ENCODE data around the gene FOXP1.

Gene FOXP1

GRCh38 chr3:71083726-71084131, 499.8 kb downstream of the FOXP1 start:
- no peak for DNase-seq

- no peak for DNase-seq
These were observed 500.7 kb downstream of the FOXP1 start for GRCh38 chr3:71082833-71083232.

GRCh38 chr3:71080517-71081083, 502.9 kb downstream of the FOXP1 start:
- DNase-seq = no peak

- no peak for DNase-seq
These were observed 504.6 kb downstream of the FOXP1 start for GRCh38 chr3:71078723-71079525.

- DNase-seq = no peak
These were observed 505.3 kb downstream of the FOXP1 start for GRCh38 chr3:71078199-71078598.

GRCh38 chr3:71077070-71077469, 506.5 kb downstream of the FOXP1 start:
- no peak for DNase-seq

- DNase-seq = no peak
These were observed 507.0 kb downstream of the FOXP1 start for GRCh38 chr3:71076361-71077002.

GRCh38 chr3:71075494-71075893, 508.0 kb downstream of the FOXP1 start:
- DNase-seq = no peak

GRCh38 chr3:71074423-71074822, 509.1 kb downstream of the FOXP1 start:
- no peak for DNase-seq

GRCh38 chr3:71072986-71073385, 510.5 kb downstream of the FOXP1 start:
- no peak for DNase-seq

- DNase-seq = no peak
These were observed 511.2 kb downstream of the FOXP1 start for GRCh38 chr3:71072287-71072686.

GRCh38 chr3:71070497-71071463, 512.7 kb downstream of the FOXP1 start:
- no peak for DNase-seq

- peak; percentile 41 for DNase-seq
These were observed 513.7 kb downstream of the FOXP1 start for GRCh38 chr3:71069797-71070196.

- no peak for DNase-seq
These were observed 515.4 kb downstream of the FOXP1 start for GRCh38 chr3:71067977-71068654.

GRCh38 chr3:71066849-71067261, 516.7 kb downstream of the FOXP1 start:
- no peak for DNase-seq

- DNase-seq = no peak
These were observed 517.2 kb downstream of the FOXP1 start for GRCh38 chr3:71066356-71066755.

- no peak for DNase-seq
These were observed 517.8 kb downstream of the FOXP1 start for GRCh38 chr3:71065764-71066013.

- no peak for DNase-seq
These were observed 518.4 kb downstream of the FOXP1 start for GRCh38 chr3:71064956-71065763.

- DNase-seq = no peak
These were observed 519.1 kb downstream of the FOXP1 start for GRCh38 chr3:71064291-71064955.

GRCh38 chr3:71063773-71064290, 519.7 kb downstream of the FOXP1 start:
- DNase-seq = no peak
